ENCODE data around the gene TSR2.

TSR2 gene, protein sequence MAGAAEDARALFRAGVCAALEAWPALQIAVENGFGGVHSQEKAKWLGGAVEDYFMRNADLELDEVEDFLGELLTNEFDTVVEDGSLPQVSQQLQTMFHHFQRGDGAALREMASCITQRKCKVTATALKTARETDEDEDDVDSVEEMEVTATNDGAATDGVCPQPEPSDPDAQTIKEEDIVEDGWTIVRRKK
- 37.2 to 77.4 reads per million in 2 donors for total RNA-seq

DNA sequence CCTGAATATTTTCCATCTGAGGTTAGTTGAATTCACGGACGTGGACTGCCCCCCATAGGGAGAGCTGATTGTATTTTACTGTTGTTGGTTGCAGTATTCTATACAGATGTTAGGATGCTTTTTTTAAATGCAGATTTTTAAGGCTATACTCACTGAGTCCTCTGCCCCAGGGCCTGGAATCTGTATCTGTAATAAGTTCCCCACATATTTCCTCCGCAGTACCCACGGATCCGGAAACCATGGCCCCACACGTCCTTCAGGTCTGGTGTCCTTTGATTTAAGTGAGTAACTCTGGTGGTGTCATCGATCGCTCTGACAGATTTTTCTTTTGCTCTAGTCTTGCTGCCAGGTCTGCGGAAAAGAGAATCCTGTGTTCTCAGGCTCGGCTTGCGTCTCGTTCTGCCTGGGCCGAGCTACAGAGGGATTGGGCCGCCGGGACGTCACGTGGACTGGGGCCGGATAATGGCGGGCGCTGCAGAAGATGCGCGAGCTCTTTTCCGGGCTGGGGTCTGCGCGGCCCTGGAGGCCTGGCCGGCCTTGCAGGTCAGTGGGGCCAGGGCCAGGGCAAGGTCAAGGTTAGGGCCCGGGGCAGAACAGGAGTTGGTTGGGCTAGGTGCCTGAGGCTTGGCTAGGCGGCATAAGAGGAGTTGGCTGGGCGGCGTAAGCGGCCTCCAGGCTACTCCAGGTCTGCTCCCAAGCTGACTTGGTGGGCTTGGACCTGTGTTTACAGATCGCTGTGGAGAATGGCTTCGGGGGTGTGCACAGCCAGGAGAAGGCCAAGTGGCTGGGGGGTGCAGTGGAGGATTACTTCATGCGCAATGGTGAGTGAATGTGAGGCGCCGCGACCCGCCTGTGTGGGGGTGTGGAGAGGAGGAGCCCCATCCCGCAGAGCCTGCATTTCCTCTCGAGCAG lies at the start of gene TSR2:
TSR2 (plus strand) TSS at position 445 of the 912 bp plus-strand sequence; CDS start at position 463, 18 bp downstream.
- peak; percentile 62 for DNase-seq

DNA sequence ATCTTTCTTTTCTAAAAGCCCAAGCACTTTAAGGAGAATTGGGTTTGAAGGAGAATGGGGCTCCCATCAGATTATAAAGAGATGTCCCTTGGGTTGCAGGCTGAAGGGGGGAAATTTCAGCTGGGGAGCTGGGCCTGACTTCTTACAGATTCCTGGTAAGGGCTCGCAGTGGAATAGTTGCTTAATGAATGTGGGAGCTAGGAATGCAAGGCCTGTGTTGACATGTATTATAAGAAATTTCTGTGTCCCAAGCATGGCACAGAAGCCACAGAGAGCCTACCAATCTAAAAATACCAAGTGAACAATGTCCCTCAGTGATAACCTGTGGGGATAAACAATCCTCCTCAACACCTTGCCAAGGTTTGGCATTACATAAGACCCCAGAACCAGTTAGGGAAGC lies 43.1 kb upstream of the TSR2 start:
- DNase-seq = no peak

DNA sequence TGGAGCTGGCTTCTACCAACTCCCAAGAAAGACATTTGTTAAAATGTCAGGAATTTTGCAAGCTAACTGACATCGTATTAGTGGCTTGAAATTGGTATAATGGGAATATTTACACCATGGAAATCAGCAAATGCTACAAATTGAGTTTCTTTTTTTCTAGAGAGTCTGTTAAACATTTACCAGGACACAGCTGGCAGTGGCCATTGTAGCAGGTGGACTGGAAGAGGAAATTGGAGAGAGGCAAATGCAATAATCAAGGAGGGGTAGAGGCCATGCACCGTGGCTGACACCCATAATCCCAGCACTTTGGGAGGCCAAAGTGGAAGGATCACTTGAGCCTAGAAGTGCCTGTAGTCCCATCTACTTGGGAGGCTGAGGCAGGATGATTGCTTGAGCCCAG lies 32.9 kb upstream of the TSR2 start:
- DNase-seq = no peak

DNA sequence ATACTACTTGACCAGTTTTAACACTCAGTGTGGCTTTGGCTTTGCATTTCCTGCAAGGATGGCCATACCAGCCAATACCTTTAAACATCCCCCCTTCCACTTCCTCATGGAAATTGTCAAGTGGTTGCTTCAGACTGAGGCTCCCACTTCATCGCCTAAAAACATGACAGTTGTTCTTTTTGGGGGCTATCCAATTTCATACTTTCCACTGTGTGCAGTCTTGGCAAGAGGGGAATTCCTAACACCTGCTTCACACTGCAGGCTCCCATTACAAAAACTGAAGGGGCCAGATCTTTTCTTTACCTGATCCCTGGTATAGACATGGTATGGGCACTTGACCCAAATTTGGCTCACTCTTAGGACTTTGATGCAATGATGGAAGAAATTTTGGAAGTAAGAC lies 28.5 kb upstream of the TSR2 start:
- no peak for DNase-seq

DNA sequence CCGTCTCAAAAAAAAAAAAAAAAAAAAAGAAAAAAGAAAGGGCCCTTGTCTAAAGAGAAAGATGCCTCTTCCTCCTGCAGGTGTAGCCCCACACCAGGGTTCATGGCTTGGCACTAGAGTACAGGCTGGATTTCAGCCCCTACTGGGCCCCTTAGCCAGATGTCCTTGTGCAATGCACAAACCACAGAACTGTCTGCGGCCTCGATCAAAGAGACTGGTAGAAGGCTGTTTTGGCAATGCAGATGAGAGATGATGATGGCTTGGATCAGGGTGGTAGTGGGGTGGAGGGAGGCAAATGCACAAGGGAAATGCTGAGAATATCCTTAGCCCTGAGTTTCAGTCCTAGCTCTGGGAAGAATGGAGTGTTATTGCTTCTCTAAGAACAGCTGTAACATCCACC lies 26.5 kb upstream of the TSR2 start:
- DNase-seq = no peak

DNA sequence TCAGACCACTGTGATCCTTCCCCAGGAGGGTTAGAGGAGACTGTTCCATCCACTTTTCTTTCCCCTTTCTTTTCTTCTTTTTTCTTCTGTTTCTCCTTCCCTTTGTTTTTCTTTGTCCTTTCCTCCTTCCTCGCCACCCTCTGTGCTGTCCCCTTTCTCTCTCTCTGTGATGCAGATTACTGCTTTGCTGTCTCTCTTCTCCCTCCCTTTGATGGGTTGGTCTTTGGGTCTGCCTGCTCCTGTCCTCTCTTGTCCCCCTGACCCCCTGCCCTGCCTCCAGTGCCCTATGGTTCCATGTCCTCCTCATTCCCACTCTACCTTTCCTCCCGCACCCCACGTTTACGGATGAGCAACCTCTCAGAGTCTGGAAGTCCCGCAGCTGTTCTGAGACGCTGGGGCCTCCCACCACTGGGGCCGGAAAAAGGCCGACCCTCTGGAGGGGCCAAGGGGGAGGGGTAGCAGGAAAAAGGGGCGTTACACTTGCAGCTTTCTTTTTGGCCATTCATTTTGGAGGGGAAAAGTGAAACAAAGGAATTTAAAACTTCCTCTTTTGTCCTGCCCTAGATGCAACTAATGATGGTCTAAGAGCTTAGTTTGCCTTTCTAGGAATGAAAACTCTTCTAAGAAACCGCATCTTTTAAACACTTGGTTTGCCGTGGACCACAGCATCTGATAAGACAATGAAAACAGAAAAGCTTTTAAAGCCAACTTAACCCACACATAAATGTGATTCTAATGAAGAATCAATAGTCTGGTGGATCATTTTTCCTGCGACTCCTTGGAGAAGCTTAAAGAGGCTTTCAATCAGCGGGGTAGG lies 24.5 kb upstream of the TSR2 start:
- DNase-seq = no peak

DNA sequence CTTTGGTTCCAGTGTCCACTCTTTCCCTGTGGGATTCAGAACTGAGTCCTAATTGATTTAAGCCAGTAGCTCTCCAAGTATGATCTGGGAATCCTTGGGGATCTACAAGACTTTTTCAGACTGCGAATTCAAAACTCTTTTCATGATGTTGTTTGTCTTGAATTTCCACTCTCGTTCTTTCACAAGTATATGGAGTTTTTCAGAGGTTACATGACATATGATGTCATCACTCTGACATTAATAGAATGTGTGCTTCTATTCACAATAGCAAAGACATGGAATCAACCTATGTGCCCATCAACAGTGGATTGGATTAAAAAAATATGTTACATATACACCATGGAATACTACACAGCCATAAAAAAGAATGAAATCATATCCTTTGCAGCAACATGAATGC lies 23.2 kb upstream of the TSR2 start:
- DNase-seq = no peak

DNA sequence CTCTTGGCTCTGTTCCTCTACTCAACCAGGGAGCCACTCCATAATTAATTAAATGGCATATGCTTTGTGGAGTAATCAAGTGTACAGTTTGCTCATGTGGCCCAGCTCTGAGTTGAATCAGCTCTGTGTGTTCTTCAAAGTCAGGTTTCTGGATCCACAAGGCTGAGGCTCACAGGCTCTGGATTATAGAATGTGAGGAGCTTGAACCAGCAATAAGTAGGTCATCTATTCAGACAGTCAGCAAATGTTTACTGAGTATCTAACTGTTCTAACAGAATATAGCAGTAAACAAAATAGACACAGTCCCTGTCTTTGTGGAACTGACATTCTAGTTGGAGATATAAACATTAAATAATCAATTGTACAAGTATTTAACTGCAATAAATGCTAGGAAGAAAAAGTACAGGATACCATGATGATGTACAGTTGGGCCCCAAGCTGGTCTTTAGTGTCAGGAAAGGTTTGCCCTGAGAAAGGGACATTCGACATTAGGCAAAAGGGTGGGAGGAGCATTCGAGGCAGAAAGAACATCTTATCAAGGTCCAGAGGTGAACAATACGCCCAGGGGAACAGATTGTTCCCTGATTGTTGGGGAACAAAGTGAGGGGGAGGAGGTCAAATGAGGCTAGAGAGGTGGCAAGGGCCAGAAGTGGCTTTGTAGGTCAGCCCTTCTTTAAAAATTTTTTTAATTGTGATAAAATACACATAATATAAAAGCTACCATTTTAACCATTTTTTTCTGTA lies 20.5 kb upstream of the TSR2 start:
- DNase-seq = no peak

DNA sequence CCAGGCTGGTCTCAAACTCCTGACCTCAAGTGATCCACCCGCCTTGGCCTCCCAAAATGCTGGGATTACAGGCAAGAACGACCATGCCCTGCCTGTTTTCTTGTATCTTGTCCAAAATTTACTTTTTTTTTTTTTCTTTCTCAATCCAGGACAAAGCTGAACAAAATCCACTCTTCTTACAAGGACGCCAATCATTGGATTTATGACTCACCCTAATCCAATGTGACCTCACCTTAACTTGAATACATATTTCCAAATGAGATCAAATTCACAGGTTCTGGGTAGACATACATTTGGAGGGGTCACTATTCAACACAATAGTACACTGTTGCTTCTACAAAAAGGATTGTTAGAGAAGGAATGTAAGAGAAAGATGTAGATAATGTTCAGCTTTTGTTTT lies 18.0 kb upstream of the TSR2 start:
- DNase-seq = no peak

DNA sequence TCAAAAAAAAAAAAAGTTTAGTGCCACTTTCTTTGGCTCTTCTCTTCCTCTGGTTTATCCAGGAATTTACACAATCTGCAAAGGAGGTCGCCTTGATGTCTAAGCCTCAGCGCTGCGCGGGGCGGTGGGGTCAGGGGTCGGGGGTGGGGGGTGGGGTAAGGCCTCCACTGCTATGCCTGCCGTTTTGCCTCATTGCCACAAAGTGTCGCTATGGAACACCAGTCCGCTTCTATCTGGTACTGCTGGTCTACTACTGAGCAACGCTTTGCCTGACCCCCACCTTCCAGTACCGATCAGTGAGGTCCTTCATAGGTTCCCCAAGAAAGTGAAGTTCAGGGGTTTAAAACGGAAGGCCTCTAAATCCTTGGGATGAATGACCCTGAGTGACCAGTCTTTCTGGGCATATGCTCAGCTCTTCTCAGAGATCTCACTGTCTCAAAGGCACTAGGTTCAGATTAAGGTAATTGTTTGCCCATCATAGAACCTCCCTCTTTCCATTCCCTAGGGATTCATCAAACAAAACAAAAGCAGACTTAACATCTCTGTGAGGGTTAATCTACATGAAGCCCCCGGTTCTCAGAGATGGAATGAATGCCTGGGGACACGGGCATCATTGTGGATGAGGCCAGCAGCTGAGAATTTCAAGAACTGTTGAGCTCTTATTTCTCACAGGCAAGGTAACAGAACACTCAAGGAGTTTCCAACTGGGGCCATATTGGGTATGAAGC lies 16.9 kb upstream of the TSR2 start:
- no peak for DNase-seq

DNA sequence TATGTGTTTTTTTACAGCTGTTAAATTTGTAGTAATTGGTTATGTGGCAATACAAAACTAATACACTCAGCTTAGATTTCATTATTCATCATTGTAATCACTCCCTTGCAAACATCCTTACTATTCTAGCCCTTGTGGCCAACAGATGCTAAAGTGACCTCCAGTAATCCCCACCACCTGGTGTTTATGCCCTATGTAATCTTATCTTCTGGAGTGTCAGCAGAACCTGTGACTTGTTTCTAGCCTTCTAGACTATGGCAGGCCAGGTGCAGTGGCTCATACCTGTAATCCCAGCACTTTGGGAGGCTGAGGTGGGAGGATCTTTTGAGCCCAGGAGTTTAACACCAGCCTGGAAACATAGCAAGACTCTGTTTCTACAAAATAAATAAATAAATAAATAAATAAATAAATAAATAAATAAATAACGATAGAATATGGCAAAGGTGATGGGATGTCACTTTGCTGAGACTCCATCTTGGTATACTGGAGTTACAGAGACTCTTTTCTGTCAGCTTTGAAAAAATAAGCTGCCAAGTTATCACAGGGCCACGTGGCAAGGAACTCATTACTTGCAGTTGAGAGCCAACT lies 12.3 kb upstream of the TSR2 start:
- DNase-seq = no peak

DNA sequence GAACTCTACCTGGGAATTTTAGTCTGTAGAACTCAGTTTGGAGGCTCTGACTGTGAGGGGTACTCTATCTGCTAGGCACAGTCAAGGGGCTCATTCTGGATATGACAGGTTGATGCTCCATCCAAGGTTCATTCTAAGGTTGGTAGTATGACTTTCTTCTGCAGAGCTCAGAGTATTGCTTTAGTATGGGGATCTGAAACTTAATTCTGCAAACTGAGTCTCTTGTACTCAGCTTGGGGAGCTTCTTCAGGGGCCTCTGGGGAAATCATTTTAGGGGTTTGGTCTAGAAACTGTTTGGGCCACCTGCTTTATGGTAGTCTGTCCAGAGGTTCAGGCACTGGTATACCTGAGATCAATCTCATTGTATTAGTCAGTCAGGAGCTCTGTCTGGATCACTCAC lies 9.7 kb upstream of the TSR2 start:
- no peak for DNase-seq

DNA sequence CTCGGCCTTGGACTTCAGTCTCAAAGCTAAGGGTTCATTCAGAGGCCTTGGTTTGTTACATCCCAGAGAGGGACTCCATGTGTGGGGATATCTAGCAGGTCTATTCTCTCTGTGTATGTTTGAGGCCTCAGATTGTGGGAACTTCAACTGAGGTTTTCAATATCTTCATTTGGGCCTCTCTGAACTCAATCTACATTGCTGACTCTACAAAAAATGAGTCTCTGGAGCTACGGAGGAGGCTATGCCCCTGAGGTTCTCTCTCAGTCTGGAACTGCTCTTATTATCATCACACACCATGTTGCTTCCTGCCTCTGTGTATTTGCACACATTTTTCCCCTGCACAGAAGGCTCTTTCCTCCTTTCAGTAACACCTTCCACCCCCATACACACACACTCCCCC lies 5.1 kb upstream of the TSR2 start:
- DNase-seq = no peak

DNA sequence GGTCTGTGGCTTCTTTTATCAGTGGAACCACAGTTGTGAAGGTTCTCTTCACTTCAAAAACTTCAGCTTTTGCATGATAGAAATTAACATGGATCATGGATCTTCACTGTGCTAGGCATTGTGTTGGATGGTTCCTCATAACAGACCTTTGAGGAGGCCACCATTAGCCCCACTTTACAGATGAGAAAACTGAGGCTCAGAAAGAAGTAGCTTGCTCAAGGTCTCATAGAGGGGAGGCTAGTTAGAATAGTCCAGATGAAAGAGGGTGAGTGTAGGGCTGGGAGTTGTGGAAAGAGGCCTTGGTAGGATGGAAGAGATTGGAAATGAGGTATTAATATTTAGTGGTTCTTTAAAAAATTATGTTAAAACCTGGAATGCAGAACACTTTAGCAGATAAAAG lies 2.6 kb downstream of the TSR2 start:
- DNase-seq = no peak

DNA sequence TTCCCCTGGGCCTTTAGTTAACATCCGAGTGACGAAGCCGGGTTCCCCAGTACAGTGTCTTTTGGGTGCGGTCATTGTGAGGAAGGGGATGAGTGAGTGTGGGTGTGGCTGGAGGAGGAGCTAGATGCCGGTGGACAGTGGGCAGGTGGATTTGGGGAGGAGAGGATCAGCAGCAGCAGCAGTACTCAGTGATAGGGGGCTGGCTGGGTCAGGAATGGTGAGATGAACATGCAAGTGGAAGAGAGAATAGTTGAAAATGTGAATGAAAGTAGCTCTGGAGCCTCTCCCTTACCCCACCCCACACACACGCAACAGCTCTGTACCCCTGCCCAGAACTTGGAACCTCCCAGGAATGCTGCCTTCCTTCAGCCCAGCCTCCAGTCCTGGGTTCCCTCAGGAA lies 4.5 kb downstream of the TSR2 start:
- DNase-seq = no peak

DNA sequence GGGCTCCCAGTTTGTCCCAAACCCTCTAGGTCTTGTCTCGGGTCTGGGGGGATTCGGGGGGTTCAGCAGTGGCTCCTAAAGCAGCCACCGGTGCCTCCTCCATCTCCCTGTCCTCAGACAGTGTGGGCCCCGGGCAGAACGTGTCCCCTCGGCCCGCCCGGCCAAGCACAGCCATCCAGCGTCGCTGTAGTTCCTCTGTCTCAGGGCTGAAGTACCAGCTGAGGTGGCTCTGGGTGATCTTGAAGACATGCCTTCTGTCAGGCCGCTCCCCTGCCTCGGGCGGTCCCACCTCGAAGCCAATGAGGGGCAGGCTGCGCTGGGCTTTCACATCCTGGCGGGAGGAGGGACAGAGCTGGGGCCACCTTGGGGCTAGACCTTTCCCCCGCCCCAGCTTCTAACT lies 5.9 kb downstream of the TSR2 start:
- DNase-seq = no peak

DNA sequence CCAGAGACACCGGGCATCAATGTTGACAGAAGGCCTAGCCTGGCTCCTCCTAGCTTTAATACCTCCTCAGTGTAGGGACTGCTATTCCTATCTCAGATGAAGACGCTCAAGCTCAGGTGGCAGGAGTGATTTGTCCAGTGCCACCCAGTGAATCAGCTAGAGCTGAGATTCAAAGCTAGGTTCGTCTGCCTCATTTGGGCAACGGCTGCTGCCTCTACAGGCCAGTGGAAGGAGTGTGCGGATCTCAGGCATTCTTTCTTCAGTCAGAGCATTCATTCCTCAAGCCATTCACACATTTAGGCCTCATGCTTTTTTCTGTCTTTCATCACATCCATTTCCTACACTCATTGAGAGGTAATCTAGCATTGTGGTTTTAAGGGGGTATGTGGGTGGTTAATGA lies 7.3 kb downstream of the TSR2 start:
- no peak for DNase-seq

DNA sequence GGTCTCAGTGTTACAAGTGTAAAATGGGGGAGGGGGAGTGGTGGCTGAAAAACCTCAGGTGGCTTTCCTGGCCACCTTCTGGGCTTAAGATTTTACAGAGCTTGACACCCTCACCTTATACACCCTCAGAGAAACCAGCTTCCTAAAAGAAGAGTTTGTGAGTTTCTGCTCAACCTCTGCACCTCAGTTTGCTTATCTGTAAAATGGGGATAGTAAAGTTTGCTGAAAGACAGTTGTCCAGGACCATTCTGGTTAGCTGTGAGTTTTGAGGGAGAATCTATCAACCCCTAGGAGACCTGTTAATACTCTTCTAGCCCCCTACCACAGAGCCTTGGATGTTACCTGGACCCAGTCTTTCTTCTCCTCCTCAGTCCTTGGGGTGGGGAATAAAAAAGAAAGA lies 9.7 kb downstream of the TSR2 start:
- no peak for DNase-seq

DNA sequence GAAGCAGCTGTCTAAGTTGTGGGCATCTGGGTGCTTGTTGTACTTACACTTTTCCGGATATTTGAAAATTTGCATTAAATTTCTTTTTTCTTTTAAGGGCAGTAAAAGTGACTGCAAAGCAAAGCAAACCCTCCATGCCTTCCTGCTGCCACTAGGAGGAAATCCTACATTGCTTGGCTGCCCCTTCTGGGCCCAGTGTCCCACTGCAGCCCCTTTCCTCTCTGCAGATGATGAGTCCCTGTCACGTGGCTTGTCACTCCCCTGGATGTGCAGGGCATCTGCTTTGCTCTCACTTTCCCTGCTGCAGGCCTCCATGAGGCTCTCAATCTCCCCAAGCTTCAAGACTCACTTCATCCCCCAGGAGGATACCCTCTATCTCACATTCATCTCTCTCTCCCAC lies 12.7 kb downstream of the TSR2 start:
- DNase-seq = no peak

DNA sequence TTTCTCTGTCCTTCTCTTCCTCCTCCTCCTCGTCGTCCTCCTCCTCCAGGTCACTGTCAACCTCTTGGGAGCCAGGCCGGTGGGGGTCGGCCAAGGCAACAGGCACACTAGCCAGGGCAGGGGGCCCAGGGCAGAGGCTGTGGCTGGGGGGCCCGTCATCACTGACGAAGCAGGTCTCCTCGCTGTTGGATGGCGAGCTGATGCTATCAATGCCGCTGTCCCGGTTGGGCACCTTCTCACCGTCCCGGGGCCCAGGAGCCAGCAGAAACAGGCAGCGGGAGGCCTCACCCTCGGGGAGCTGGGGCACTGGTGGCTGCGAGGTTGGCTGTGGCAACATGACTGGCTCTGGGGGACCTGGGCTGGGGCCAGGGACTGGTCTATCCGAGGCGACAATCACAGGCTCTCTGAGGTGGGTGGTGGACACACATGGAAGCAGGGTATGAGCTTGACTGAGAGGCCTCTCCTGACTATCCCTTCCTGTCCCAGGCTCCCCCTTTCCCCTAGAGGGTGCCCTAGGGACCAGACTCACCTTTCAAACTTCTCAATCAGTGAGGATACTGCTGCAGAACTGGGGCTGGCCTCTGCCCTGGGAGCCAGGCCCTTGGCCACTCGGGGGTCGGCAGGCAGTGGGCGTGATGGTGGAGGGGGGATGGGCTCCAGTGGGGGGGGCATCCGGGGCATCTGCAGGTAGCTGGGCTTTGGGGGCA lies 30.0 kb downstream of the TSR2 start:
- DNase-seq = no peak

Data from T-helper 9 cell (primary cell).